Activated CD4-positive, alpha-beta T cell treated with anti-CD3 and anti-CD28 coated beads for 36 hours (primary cell): ENCODE data around the gene NIT1. TPM values are rescaled to one million over a fixed set of nuclear protein-coding genes. Genes with fewer than 3 reads are reported as not detected.

Experiments
- ATAC-seq: fragments of 200-7000 bp; cut with Tn5 transposase; one replicate; pipeline ENCODE4 v1.10.0; 2021; ENCODE audit warnings: mild to moderate bottlenecking, moderate library complexity
- CTCF ChIA-PET: fragments of 350-600 bp; sonication (Branson Sonifier 250); formaldehyde crosslinking; loops from one replicate; lab custom pipeline; 2021; ENCODE audit warnings: antibody characterized with exemption; lab: Charles Lee
- POLR2A ChIA-PET: fragments of 350-600 bp; sonication (Branson Sonifier 250); formaldehyde crosslinking; loops from one replicate; lab custom pipeline; 2021; ENCODE audit warnings: antibody characterized with exemption, inconsistent platforms; lab: Charles Lee
- DNase-seq: peaks from one replicate; pipeline ENCODE4 v3.0.0-alpha.2; 2020
- H3K27ac Mint-ChIP-seq: one replicate; pipeline ENCODE4 v1.8.0; 2021; ENCODE audit warnings: mixed read lengths
- H3K27me3 Mint-ChIP-seq: one replicate; pipeline ENCODE4 v1.8.0; 2021; ENCODE audit warnings: mixed read lengths
- H3K36me3 Mint-ChIP-seq: one replicate; pipeline ENCODE4 v1.8.0; 2021; ENCODE audit warnings: low read depth, mixed read lengths
- H3K4me1 Mint-ChIP-seq: one replicate; pipeline ENCODE4 v1.8.0; 2021; ENCODE audit warnings: mixed read lengths
- H3K4me3 Mint-ChIP-seq: one replicate; pipeline ENCODE4 v1.8.0; 2021; ENCODE audit warnings: mild to moderate bottlenecking, moderate library complexity, mixed read lengths
- H3K9me3 Mint-ChIP-seq: one replicate; pipeline ENCODE4 v1.8.0; 2021; ENCODE audit warnings: low read depth, mixed read lengths
- intact Hi-C, 2 experiments: fragments of 100-400 bp; cut with DNase I in 1 of 2; cut with micrococcal nuclease in 1 of 2; formaldehyde crosslinking; loops; one replicate each; pipeline versions ENCODE4 v1.14.2 to v1.15.1; 2022 to 2024; cut with DNase I, micrococcal nuclease
- total RNA-seq, 2 experiments: library from RNA; stranded (reverse); gene quantifications; one replicate each; pipeline ENCODE4 v1.2.3, GENCODE V29; 2021

Gene NIT1
- total RNA-seq, 2 experiments from 2014 or later = 58.2 to 62.1 TPM

DNA sequence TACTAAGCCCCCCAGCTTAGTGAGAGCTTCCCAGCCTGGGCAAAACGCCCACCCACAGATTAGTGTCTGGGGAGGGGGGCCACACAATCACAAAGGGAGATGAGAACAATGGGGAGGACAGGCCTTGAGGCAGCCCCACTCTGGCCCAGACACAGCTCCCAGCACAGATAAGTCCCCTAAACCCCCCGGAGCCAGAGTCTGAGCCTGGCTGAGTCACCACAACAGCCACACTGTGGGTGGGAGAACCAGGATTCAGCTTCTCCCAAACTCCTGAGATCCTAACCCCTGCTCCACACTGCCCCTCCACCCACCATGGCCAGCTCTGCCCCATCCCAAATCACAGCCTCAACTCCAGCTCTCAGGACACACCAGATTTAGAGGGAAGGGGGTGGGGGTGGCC, 32.7 kb upstream of the NIT1 start:
- Mint-ChIP-seq H3K4me1 (peaks cover 3% of the 10 kb centered on the region), H3K4me3 (no peak overlapping the region), H3K36me3 (no peaks in the 10 kb centered on the region), H3K27ac (no peak overlapping the region), H3K27me3 (no peaks in the 10 kb centered on the region), H3K9me3 (no peaks in the 10 kb centered on the region)
- CTCF ChIA-PET = interaction anchor here (0.8 to 2.8 kb wide), 2 partner anchors 12 to 134 kb away, joined by 3 to 13 read pairs; partner anchors contain the start of gene KLHDC9
- DNase-seq (no peak), ATAC-seq (no peak)
- POLR2A ChIA-PET = no interaction called here
- intact Hi-C loops = no loop called here

GRCh38 chr1:161086457-161086856, 31.4 kb upstream of the NIT1 start:
- ChIA-PET CTCF (interaction anchor here (0.6 kb wide), 1 partner anchor 14 kb away, joined by 3 read pairs; no protein-coding TSS in a partner anchor), POLR2A (no interaction called here)
- no peak for DNase-seq
- Mint-ChIP-seq H3K4me1 (peaks cover 15% of the 10 kb centered on the region), H3K9me3 (no peaks in the 10 kb centered on the region), H3K4me3 (no peak overlapping the region), H3K27ac (no peak overlapping the region), H3K27me3 (no peaks in the 10 kb centered on the region), H3K36me3 (no peaks in the 10 kb centered on the region)
- no peak for ATAC-seq
- intact Hi-C loops = no loop called here

DNA sequence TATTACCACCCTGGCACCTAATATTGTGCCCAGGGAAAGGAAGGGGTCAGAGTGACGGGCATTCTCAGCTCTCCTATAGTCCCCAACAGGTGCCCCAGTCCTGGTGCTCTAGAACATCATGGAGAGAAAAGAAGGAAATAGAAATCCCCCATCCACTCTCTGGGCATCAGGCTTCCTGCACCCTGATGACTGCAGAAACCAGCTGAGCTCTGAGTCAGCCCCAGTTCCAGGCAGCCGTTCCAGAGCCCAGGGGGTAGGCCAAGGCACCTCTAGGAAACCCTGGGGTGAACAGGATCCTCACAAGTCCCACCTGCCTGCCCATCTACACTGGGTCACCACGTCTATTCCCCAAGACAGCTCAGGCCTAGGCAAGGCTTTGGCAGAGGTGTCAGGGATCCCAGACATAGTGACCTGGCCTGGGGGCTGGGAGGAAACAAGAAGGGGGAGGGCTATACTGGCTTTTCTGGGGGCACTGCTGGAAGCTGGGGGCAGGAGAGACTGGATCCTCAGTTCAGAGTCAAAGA, 29.3 kb upstream of the NIT1 start:
- CTCF ChIA-PET = interaction anchor here (1.0 kb wide), 1 partner anchor 313 kb away, joined by 3 read pairs; no protein-coding TSS in a partner anchor

GRCh38 chr1:161089251-161089924, 28.5 kb upstream of the NIT1 start, which contains the start of gene NECTIN4:
Gene NECTIN4, minus strand, starts transcription at chr1:161089558. Its CDS starts 262 bp downstream, at chr1:161089296.
- CTCF ChIA-PET = no interaction called here
- H3K27ac Mint-ChIP-seq = no peak within 1 kb of the TSS
- ATAC-seq = no peak

More for the DNA sequence above, 29.3 kb upstream of the NIT1 start:
- H3K4me1 Mint-ChIP-seq = peaks cover 36% of the 10 kb centered on the region
- no peaks in the 10 kb centered on the region for H3K9me3 Mint-ChIP-seq
- no peaks in the 10 kb centered on the region for H3K27me3 Mint-ChIP-seq
- H3K27ac Mint-ChIP-seq = no peak overlapping the region
- DNase-seq (no peak), ATAC-seq (no peak)
- H3K36me3 Mint-ChIP-seq = no peaks in the 10 kb centered on the region
- POLR2A ChIA-PET = no interaction called here
- intact Hi-C loops = no loop called here
- no peak overlapping the region for H3K4me3 Mint-ChIP-seq

DNA sequence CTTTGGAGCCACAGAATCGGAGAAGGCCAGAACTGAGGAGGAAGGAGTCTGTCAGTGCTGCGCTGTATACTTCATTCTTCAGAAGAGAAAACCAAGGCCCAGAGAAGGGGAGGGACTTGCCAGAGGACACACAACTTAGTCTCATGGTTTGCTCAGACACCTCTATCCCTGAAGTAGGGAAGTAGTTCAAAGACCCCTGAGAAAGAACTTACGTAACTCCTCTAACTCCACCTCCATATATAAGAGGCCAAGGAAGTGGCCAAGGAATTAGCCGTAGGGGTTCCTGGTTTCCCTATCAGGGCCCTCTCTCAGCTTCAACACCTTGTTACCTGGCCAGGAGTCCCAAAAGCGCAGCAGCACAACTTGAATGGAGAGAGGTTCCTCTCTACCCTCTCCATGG, 28.0 kb upstream of the NIT1 start:
- intact Hi-C loops = no loop called here
- ATAC-seq (no peak), DNase-seq (no peak)
- H3K4me3 Mint-ChIP-seq = no peak overlapping the region
- H3K27ac Mint-ChIP-seq = no peak overlapping the region
- POLR2A ChIA-PET = no interaction called here
- CTCF ChIA-PET = interaction anchor here (0.6 kb wide), 2 partner anchors 48 to 55 kb away, joined by 3 read pairs; no protein-coding TSS in a partner anchor
- H3K36me3 Mint-ChIP-seq = no peaks in the 10 kb centered on the region
- H3K9me3 Mint-ChIP-seq = no peaks in the 10 kb centered on the region
- H3K4me1 Mint-ChIP-seq = peaks cover 39% of the 10 kb centered on the region
- no peaks in the 10 kb centered on the region for H3K27me3 Mint-ChIP-seq

More at GRCh38 chr1:161089251-161089924, 28.5 kb upstream of the NIT1 start, which contains the start of gene NECTIN4:
- no peak for DNase-seq
- H3K27me3 Mint-ChIP-seq = no peaks in the 10 kb centered on the region
- no peak within 1 kb of the TSS for H3K4me3 Mint-ChIP-seq
- POLR2A ChIA-PET = no interaction called here
- H3K9me3 Mint-ChIP-seq = no peaks in the 10 kb centered on the region
- no peaks in the 10 kb centered on the region for H3K36me3 Mint-ChIP-seq
- intact Hi-C loops = no loop called here
- H3K4me1 Mint-ChIP-seq = peaks cover 39% of the 10 kb centered on the region

DNA sequence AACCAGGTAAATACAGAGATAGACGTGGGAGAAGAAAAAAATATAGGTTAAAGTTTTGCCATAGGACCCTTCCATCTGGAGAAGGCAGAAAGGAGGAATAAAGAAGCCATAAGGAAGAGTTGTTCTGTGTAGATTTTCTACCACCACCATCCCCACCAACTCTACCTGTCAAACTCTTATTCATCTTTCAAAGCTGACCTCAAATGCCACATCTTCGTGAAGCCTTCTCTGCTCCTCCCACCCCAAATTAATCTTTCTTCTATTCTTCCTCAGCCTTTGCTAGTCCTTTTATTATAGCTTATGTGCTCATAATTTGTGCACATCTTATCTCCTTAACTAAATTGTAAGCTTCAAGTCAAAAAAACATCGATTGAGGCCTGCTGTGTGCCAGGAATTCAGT, 27.3 kb upstream of the NIT1 start:
- H3K27ac Mint-ChIP-seq = no peak overlapping the region
- ChIA-PET CTCF (interaction anchor here (0.6 kb wide), 4 partner anchors 48 to 139 kb away, joined by 3 read pairs; no protein-coding TSS in a partner anchor), POLR2A (interaction anchor here (0.9 kb wide), 1 partner anchor 45 kb away, joined by 3 read pairs; the partner anchor contains the start of gene USF1)
- no peaks in the 10 kb centered on the region for H3K36me3 Mint-ChIP-seq
- intact Hi-C loops = no loop called here
- ATAC-seq = no peak
- H3K27me3 Mint-ChIP-seq = no peaks in the 10 kb centered on the region
- H3K9me3 Mint-ChIP-seq = no peaks in the 10 kb centered on the region
- DNase-seq = no peak
- no peak overlapping the region for H3K4me3 Mint-ChIP-seq
- peaks cover 42% of the 10 kb centered on the region for H3K4me1 Mint-ChIP-seq

- no peak for DNase-seq
- intact Hi-C loops = no loop called here
- Mint-ChIP-seq H3K27me3 (no peaks in the 10 kb centered on the region), H3K4me3 (no peak overlapping the region), H3K36me3 (no peaks in the 10 kb centered on the region), H3K27ac (no peak overlapping the region), H3K4me1 (peaks cover 42% of the 10 kb centered on the region), H3K9me3 (no peaks in the 10 kb centered on the region)
- CTCF ChIA-PET = interaction anchor here (0.6 kb wide), 1 partner anchor 62 kb away, joined by 3 read pairs; no protein-coding TSS in a partner anchor
- ATAC-seq = no peak
- POLR2A ChIA-PET = interaction anchor here (0.9 kb wide), 1 partner anchor 45 kb away, joined by 3 read pairs; the partner anchor contains the start of gene USF1
Observed at GRCh38 chr1:161091093-161091492, 26.8 kb upstream of the NIT1 start.

GRCh38 chr1:161091796-161092507, 26.0 kb upstream of the NIT1 start:
- no peak overlapping the region for H3K4me3 Mint-ChIP-seq
- peaks cover 50% of the 10 kb centered on the region for H3K4me1 Mint-ChIP-seq
- H3K9me3 Mint-ChIP-seq = no peaks in the 10 kb centered on the region
- no peaks in the 10 kb centered on the region for H3K27me3 Mint-ChIP-seq
- intact Hi-C loops = loop anchor here in 1 of 2 experiments (1.0 kb wide), 1 partner anchor 22 kb away; no protein-coding TSS in a partner anchor
- H3K36me3 Mint-ChIP-seq = no peaks in the 10 kb centered on the region
- CTCF ChIA-PET = interaction anchor here (0.6 to 9.6 kb wide), 8 partner anchors 22 to 406 kb away, joined by 3 to 126 read pairs (median 3); partner anchors contain the start of gene ARHGAP30
- peak; percentile 11 for ATAC-seq
- DNase-seq = no peak
- peak overlapping the region; percentile 63 for H3K27ac Mint-ChIP-seq
- POLR2A ChIA-PET = interaction anchor here (1.0 to 1.2 kb wide), 3 partner anchors 22 to 275 kb away, joined by 4 to 6 read pairs (median 5); partner anchors contain the start of genes ARHGAP30 and USF1

- ATAC-seq (peak; percentile 96), DNase-seq (peak; percentile 74)
- Mint-ChIP-seq H3K9me3 (no peaks in the 10 kb centered on the region), H3K27ac (peak overlapping the region; percentile 63), H3K4me1 (peaks cover 57% of the 10 kb centered on the region), H3K27me3 (no peaks in the 10 kb centered on the region), H3K36me3 (no peaks in the 10 kb centered on the region), H3K4me3 (no peak overlapping the region)
- ChIA-PET CTCF (interaction anchor here (0.6 to 9.6 kb wide), 10 partner anchors 12 to 406 kb away, joined by 3 to 126 read pairs (median 3); partner anchors contain the start of gene ARHGAP30), POLR2A (interaction anchor here (0.6 to 1.2 kb wide), 6 partner anchors 12 to 274 kb away, joined by 3 to 6 read pairs (median 5); partner anchors contain the start of genes ARHGAP30 and USF1)
- intact Hi-C loops = loop anchor here in 1 of 2 experiments (1.0 kb wide), 1 partner anchor 22 kb away; no protein-coding TSS in a partner anchor
Observed at GRCh38 chr1:161092621-161093028, 25.3 kb upstream of the NIT1 start.

GRCh38 chr1:161094481-161094880, 23.4 kb upstream of the NIT1 start:
- no peaks in the 10 kb centered on the region for H3K27me3 Mint-ChIP-seq
- POLR2A ChIA-PET = no interaction called here
- peaks cover 5% of the 10 kb centered on the region for H3K36me3 Mint-ChIP-seq
- no peaks in the 10 kb centered on the region for H3K9me3 Mint-ChIP-seq
- peaks cover 66% of the 10 kb centered on the region for H3K4me1 Mint-ChIP-seq
- H3K4me3 Mint-ChIP-seq = no peak overlapping the region
- H3K27ac Mint-ChIP-seq = no peak overlapping the region
- no peak for DNase-seq
- intact Hi-C loops = no loop called here
- CTCF ChIA-PET = interaction anchor here (0.6 to 9.6 kb wide), 4 partner anchors 25 to 106 kb away, joined by 3 to 126 read pairs (median 4); partner anchors contain the start of gene ARHGAP30
- ATAC-seq = no peak
